ENCODE results near the gene MYOCD. TPM values are rescaled to one million over a fixed set of nuclear protein-coding genes. Genes with fewer than 3 reads are reported as not detected.

MYOCD gene
- polyA plus RNA-seq, 1 donor (not counting 4 experiments of a cell fraction or from before 2014, with no cell fraction given), result not detected

DNA sequence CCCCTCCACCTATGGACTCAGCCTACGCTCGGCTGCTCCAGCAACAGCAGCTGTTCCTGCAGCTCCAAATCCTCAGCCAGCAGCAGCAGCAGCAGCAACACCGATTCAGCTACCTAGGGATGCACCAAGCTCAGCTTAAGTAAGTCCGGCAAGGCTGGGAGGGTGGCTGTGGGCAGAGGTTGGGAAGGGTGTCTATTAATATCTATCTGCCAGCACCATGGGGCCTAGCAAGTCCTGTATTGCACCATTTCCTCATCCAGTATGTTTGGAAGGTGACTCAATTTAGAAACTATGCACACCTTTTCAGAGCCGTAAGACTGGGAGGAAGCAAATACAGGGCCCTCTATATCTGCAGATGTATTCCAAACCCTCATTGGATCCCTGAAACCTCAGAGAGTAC is 78.6 kb downstream of the MYOCD start:
- Histone ChIP-seq H3K27ac (ENCODE audit: control insufficient read depth, insufficient read depth, low read length) (no peak overlapping the region), H3K9me1 (ENCODE audit: control insufficient read depth, extremely low read depth, insufficient read depth, low read length) (no peaks in the 10 kb centered on the region), H3K4me1 (ENCODE audit: control insufficient read depth, extremely low read depth, insufficient read depth, low read length) (peaks cover 22% of the 10 kb centered on the region), H2AFZ (ENCODE audit: control insufficient read depth, low read length) (peak overlapping the region; percentile 12), H3K27me3 (ENCODE audit: control insufficient read depth, extremely low read depth, insufficient read depth, low read length) (no peaks in the 10 kb centered on the region), H4K20me1 (ENCODE audit: control insufficient read depth, extremely low read depth, insufficient read depth, low read length) (no peaks in the 10 kb centered on the region), H3K9me3 (ENCODE audit: control insufficient read depth, low read depth, low read length) (no peaks in the 10 kb centered on the region), H3K79me2 (ENCODE audit: control insufficient read depth, insufficient read depth, low read length) (no peaks in the 10 kb centered on the region), H3K4me3 (ENCODE audit: control insufficient read depth in 2 of 3, extremely low read depth in 1 of 3, insufficient read depth in 2 of 3, low read depth in 1 of 3, low read length in 3 of 3) (no peak overlapping the region), H3K4me2 (ENCODE audit: control insufficient read depth, extremely low read depth, insufficient read depth, low read depth, low read length) (peak overlapping the region; percentile 28), H3K36me3 (ENCODE audit: control insufficient read depth in 2 of 2, extremely low read depth in 1 of 2, insufficient read depth in 2 of 2, low read length in 2 of 2) (no peaks in the 10 kb centered on the region), H3K9ac (ENCODE audit: control insufficient read depth, extremely low read depth, insufficient read depth, low read length) (no peak overlapping the region)
- dilution Hi-C loops (cut with MboI; ENCODE audit: extremely low pct_ligation_motif_present, low sequenced_read_pairs), result no loop called here
- peak; percentile 86 for FAIRE-seq
- TF ChIP-seq EZH2 (IDR thresholded peaks at IDR 0.05; ENCODE audit: low read length) (no peak), CTCF (optimal IDR thresholded peaks at IDR 0.05 in 1 of 3, IDR thresholded peaks at IDR 0.05 in 1 of 3, conservative IDR thresholded peaks at IDR 0.05 in 1 of 3; ENCODE audit: extremely low read depth in 1 of 3, insufficient read depth in 2 of 3, low read length in 3 of 3) (no peak)
- no peak for DNase-seq (ENCODE audit: low read depth, low spot score)

- no peak overlapping the region for H3K27ac ChIP-seq (ENCODE audit: control insufficient read depth, insufficient read depth, low read length)
- peak overlapping the region; percentile 3 for H2AFZ ChIP-seq (ENCODE audit: control insufficient read depth, low read length)
- no peaks in the 10 kb centered on the region for H3K9me1 ChIP-seq (ENCODE audit: control insufficient read depth, extremely low read depth, insufficient read depth, low read length)
- no peak for DNase-seq (ENCODE audit: low read depth, low spot score)
- no peak overlapping the region for H3K4me2 ChIP-seq (ENCODE audit: control insufficient read depth, extremely low read depth, insufficient read depth, low read depth, low read length)
- H3K27me3 ChIP-seq (ENCODE audit: control insufficient read depth, extremely low read depth, insufficient read depth, low read length), result no peaks in the 10 kb centered on the region
- dilution Hi-C loops (cut with MboI; ENCODE audit: extremely low pct_ligation_motif_present, low sequenced_read_pairs), result no loop called here
- peaks cover 22% of the 10 kb centered on the region for H3K4me1 ChIP-seq (ENCODE audit: control insufficient read depth, extremely low read depth, insufficient read depth, low read length)
- no peaks in the 10 kb centered on the region for H3K36me3 ChIP-seq (ENCODE audit: control insufficient read depth in 2 of 2, extremely low read depth in 1 of 2, insufficient read depth in 2 of 2, low read length in 2 of 2)
- no peaks in the 10 kb centered on the region for H4K20me1 ChIP-seq (ENCODE audit: control insufficient read depth, extremely low read depth, insufficient read depth, low read length)
- TF ChIP-seq CTCF (optimal IDR thresholded peaks at IDR 0.05 in 1 of 3, IDR thresholded peaks at IDR 0.05 in 1 of 3, conservative IDR thresholded peaks at IDR 0.05 in 1 of 3; ENCODE audit: extremely low read depth in 1 of 3, insufficient read depth in 2 of 3, low read length in 3 of 3) (no peak), EZH2 (IDR thresholded peaks at IDR 0.05; ENCODE audit: low read length) (no peak)
- no peak overlapping the region for H3K9ac ChIP-seq (ENCODE audit: control insufficient read depth, extremely low read depth, insufficient read depth, low read length)
- FAIRE-seq, result no peak
- no peaks in the 10 kb centered on the region for H3K9me3 ChIP-seq (ENCODE audit: control insufficient read depth, low read depth, low read length)
- no peak overlapping the region for H3K4me3 ChIP-seq (ENCODE audit: control insufficient read depth in 2 of 3, extremely low read depth in 1 of 3, insufficient read depth in 2 of 3, low read depth in 1 of 3, low read length in 3 of 3)
- no peaks in the 10 kb centered on the region for H3K79me2 ChIP-seq (ENCODE audit: control insufficient read depth, insufficient read depth, low read length)
Measured at GRCh38 chr17:12744786-12745185, 79.1 kb downstream of the MYOCD start.
